BE2C (cell line): ENCODE data around the gene SLC7A6.
A peak's percentile ranks its signal among the peaks of the same experiment; 100 is the strongest.

Experiments used
- DNase-seq: peaks from one replicate; pipeline ENCODE4 v3.0.0-alpha.2; 2020
- H3K27me3 ChIP-seq: fragments of 250-450 bp; sonication (Bioruptor Pico); 2 replicates; pipeline ENCODE4 v1.5.1; 2020; ENCODE audit warnings: mild to moderate bottlenecking
- H3K36me3 ChIP-seq: fragments of 250-450 bp; sonication (Bioruptor Pico); 2 replicates; pipeline ENCODE4 v1.5.1; 2020; ENCODE audit warnings: mild to moderate bottlenecking
- H3K4me1 ChIP-seq: fragments of 250-450 bp; sonication (Bioruptor Pico); 2 replicates; pipeline ENCODE4 v1.5.1; 2020
- H3K4me3 ChIP-seq: 2 replicates; pipeline ENCODE4 v1.5.1; 2011; ENCODE audit warnings: low read depth, low read length
- H3K9me3 ChIP-seq: fragments of 250-450 bp; sonication (Bioruptor Pico); 2 replicates; pipeline ENCODE4 v1.5.1; 2020
- CTCF ChIP-seq: IDR thresholded peaks from 2 replicates; pipeline ENCODE4 v1.5.1; 2012; ENCODE audit warnings: mild to moderate bottlenecking, low read depth, low read length

Gene SLC7A6

GRCh38 chr16:68253721-68254120 is 10.6 kb upstream of the SLC7A6 start:
- H3K4me3 ChIP-seq = no peak overlapping the region
- H3K36me3 ChIP-seq = peaks cover 4% of the 10 kb centered on the region; the same call in 1 of the 2 replicates
- H3K4me1 ChIP-seq = no peaks in the 10 kb centered on the region
- no peaks in the 10 kb centered on the region for H3K27me3 ChIP-seq
- no peaks in the 10 kb centered on the region for H3K9me3 ChIP-seq
- TF ChIP-seq CTCF = no peak
- no peak for DNase-seq

GRCh38 chr16:68255712-68256111 is 8.6 kb upstream of the SLC7A6 start:
- Histone ChIP-seq H3K27me3 (no peaks in the 10 kb centered on the region), H3K36me3 (no peaks in the 10 kb centered on the region), H3K4me3 (no peak overlapping the region), H3K4me1 (no peaks in the 10 kb centered on the region), H3K9me3 (no peaks in the 10 kb centered on the region)
- no peak for DNase-seq
- TF ChIP-seq CTCF = no peak

GRCh38 chr16:68257251-68257905 is 6.9 kb upstream of the SLC7A6 start:
- Histone ChIP-seq H3K9me3 (no peaks in the 10 kb centered on the region), H3K4me3 (no peak overlapping the region), H3K36me3 (no peaks in the 10 kb centered on the region), H3K27me3 (no peaks in the 10 kb centered on the region), H3K4me1 (no peaks in the 10 kb centered on the region)
- DNase-seq = peak; percentile 53
- no peak for TF ChIP-seq CTCF

- Histone ChIP-seq H3K4me1 (no peaks in the 10 kb centered on the region), H3K9me3 (no peaks in the 10 kb centered on the region), H3K27me3 (no peaks in the 10 kb centered on the region), H3K36me3 (no peaks in the 10 kb centered on the region), H3K4me3 (no peak overlapping the region)
- no peak for DNase-seq
- no peak for TF ChIP-seq CTCF
Measured at GRCh38 chr16:68257906-68258800, 6.2 kb upstream of the SLC7A6 start.

GRCh38 chr16:68259007-68259825 is 5.1 kb upstream of the SLC7A6 start:
- H3K36me3 ChIP-seq = no peaks in the 10 kb centered on the region
- no peaks in the 10 kb centered on the region for H3K4me1 ChIP-seq
- H3K4me3 ChIP-seq = no peak overlapping the region
- no peak for TF ChIP-seq CTCF
- no peaks in the 10 kb centered on the region for H3K27me3 ChIP-seq
- DNase-seq = no peak
- no peaks in the 10 kb centered on the region for H3K9me3 ChIP-seq
